HG03159 (cell line): ENCODE measurements around the gene CDC37L1.
"Not testable (repeated sequence)": the region's sequence is repeated elsewhere in the genome, so short reads cannot be mapped to it uniquely, and the experiment has no call there.

Source experiments
- ATAC-seq: cut with Tn5 transposase; IDR thresholded peaks from one replicate; pipeline ENCODE4 v1.9.1; 2021; ENCODE audit warnings: mild to moderate bottlenecking, moderate library complexity; ENCODE audit not compliant: unreplicated experiment

Gene CDC37L1

DNA sequence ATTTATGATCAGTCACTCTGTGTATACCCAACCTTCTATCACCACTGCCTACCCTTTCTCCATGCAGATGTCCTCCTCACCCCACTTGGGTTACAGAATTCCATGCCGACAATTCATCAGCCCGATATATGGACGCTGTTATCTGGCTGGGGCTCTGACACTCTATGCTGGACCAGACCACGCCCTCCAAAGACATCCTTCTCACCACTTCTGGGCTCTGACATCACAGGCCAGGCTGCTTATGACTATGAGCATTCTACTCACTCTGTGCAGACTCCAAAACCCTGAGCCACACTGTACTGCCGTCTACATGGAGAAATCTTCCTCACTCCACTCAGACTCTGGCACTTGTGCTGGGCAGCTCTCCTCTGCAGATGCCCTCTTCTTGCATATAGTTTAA, 69.2 kb downstream of the CDC37L1 start:
- no peak for ATAC-seq

DNA sequence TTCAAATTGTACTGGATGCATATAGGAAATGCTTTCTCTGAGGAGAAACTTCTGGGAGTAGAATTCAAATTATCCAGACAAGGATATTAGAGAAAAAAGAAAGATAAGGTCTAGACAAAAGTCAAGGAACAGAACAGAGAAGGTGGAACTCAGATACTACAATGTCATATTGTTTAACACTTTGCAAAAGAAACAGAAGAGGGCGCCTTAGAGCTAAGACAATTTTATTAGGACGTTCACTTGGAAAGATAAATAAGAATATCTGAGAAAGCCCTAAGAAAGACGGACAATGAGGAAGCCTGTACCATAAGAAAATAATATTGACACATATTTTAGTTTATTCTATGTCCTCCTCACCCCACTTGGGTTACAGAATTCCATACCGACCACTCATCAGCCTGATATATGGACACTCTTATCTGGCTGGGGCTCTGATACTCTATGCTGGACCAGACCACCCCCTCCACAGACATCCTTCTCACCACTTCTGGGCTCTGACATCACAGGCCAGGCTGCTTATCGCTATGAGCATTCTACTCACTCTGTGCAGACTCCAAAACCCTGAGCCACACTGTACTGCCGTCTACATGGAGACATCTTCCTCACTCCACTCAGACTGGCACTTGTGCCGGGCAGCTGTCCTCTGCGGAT, 70.8 kb downstream of the CDC37L1 start:
- no peak for ATAC-seq

DNA sequence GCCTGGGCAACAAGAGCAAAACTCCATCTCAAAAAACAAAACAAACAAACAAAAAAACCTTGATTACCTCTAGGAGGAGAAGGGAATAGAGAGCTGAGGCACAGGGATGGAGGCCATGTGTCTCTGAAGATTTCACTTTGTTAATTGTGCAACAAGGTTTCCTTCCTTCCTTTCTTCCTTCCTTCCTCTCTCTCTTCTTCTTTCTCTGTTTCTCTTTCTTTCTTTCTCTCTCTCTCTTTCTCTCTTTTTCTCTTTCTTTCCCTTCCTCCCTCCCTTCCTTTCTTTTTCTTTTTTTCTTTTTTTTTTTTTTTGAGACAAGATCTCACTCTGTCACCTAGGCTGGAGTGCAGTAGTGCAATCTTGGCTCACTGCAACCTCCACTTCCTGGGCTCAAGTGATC, 75.2 kb downstream of the CDC37L1 start:
- ATAC-seq, result not testable (repeated sequence)

DNA sequence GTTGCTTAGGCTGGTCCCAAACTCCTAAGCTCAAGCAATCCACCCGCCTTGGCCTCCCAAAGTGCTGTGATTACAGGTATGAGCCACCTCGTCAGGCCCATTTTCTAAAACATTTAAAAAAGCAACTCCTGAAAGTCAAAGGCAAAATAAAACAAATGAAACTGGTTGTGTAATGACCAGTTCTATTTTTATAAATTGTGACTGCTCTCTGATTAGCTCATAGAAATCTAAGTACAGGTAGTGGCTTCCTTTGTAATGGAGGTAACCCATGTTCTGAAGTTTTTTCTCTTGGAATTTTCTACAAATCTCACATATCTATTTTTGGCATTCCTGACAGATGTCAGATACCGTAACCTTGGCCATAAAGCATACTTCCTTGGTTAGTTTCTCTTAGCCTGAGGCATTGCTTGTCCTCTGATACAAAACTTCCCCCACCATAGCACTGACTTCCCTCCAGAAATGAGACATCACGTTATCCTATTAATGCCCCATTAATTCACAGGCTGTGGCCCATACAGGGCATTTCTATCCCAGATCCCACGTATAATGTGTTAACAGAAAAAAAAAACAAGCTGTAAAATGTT, 75.7 kb downstream of the CDC37L1 start:
- ATAC-seq, result no peak

DNA sequence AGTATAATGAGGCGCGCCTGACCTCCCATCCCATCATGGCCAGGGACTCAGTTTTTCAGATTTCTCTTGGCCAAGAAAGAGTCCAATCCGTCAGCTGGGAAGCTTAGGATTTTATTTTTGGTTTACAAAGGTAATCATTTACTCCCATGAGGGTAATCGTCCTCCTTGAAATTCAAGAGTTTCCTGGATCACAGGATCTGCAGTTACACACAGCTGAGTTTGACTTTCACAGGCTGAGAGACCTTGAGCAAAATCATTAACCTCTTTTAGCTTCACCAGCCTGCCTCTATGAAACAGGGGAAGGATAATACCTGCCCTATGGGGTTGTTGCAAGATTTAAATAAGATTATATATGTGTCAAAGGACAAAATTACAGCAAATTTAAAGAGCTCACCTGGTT, 77.1 kb downstream of the CDC37L1 start:
- no peak for ATAC-seq
